Activated CD8-positive, alpha-beta memory T cell treated with anti-CD3 and anti-CD28 coated beads, Interleukin-2, amount 50 U/mL, for 1 hour (primary cell): ENCODE data around the gene ROBO1.

Experiments
- DNase-seq: peaks from one replicate; pipeline ENCODE4 v3.0.0-alpha.2; 2020; ENCODE audit errors: extremely low read depth

The ROBO1 gene

DNA sequence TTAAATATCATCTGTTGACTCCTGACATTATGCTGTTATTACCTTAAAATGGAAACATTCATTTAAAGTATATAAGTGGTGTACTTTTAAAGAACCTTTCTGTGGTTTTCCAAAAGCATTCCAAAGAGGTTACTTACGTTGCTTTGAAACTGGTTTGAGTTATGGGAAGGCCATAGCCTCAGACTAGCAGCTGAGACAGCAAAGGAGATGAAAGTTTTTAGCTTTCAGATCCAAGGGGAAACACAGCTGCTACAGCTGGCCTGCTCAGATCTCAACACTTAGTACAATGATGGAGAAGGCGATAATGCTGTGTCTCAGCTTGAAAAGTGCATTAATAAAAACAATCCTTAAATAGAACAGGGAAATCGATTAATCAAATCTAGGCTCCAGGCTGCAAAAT lies 921.1 kb downstream of the ROBO1 start:
- DNase-seq, result no peak

DNA sequence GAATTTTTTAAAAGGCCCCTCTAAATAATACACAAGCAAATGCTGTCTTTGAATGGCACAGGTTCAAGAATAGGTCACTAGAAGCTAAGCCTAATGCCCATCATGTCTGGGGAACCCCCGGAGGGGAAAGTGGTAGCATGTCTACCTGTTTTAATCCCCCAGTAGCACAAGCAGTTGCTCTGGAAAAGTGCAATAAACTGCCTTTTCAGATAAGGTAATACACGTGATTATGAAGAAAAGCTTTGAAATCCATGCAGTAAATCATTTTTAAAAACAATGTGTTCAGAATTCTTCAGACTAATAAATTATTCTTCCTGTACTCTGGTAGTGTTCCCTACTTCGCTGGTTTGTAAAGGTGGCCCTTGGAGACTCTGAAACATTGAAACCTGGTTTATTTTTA lies 922.2 kb downstream of the ROBO1 start:
- no peak for DNase-seq

DNA sequence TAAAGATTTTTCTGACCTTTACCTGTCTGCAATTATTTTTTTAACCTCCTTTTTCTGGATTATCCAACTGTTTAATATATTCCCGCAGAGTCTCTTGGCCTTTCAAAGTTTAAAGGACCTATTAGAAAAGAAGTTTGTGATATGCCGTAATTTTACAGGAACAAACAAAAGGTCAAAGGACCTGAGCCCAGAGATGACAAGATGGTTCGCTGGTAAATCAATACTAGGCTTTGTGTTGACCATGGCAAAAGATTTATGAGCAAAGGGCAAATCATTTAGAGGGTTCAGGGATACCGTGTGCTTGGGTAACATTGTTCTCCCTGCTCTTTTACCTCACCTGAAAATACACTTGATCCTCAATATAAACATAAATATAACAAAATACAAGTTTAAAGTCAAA lies 923.5 kb downstream of the ROBO1 start:
- DNase-seq, result no peak

GRCh38 chr3:78839693-78840092 lies 928.1 kb downstream of the ROBO1 start:
- DNase-seq, result no peak

DNA sequence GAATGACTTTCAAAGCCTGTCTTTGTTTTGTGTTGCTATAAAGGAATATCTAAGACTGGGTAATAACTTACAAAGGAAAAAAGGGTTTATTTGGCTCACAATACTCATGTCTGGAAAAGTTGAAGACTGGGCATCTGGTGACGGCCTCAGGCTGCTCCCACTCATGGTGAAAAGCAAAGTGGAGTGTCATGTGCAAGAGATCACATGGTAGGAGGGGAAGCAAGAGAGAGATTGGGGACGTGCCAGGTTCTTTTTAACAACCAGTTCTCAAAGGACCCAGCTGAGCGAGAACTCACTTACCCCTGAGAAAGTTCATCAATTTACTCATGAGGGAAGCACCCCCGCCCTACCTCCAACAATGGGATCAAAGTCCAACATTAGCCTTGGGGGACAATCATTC lies 929.4 kb downstream of the ROBO1 start:
- no peak for DNase-seq

DNA sequence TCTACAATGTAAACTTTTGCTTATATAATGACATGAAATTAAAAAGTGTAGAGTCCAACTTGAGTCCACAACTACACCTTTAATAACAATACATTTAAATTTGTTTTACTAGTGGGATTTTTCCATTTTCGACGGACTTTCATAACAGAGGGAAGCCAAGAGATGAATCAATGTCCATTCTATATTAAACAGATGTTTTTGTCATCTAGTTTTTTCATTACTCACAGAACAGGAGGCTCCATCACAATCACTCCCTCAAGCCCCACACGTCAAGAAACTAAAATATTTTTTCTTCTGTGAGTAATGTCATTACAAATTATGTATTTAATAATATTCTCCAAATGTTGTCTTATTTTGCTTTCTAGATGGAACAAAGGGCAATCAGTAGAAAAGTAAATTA lies 932.9 kb downstream of the ROBO1 start:
- no peak for DNase-seq

- no peak for DNase-seq
These were observed 935.0 kb downstream of the ROBO1 start for GRCh38 chr3:78832785-78833204.

GRCh38 chr3:78831446-78831972 lies 936.3 kb downstream of the ROBO1 start:
- no peak for DNase-seq

GRCh38 chr3:78830470-78830869 lies 937.3 kb downstream of the ROBO1 start:
- no peak for DNase-seq

DNA sequence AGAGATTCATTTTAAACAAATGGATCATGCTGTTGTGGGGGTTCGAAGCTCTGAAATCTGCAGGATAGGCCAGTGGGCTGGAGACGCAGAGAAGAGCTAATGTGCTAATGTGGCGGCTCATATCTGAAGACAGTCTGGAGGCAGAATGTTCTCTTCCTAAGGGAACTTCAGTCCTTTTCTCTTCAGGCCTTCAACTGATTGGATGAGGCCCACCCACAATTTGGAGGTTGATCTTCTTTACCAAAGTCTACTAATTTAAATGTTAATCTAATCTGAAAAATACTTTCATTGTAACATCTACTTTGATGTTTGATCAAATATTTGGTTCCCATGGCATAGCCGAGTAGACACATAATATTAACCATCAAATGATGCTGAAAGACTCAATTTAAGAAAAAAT lies 940.2 kb downstream of the ROBO1 start:
- DNase-seq, result no peak

GRCh38 chr3:78825858-78826215 lies 942.0 kb downstream of the ROBO1 start:
- DNase-seq, result no peak

GRCh38 chr3:78825118-78825857 lies 942.5 kb downstream of the ROBO1 start:
- DNase-seq, result no peak

DNA sequence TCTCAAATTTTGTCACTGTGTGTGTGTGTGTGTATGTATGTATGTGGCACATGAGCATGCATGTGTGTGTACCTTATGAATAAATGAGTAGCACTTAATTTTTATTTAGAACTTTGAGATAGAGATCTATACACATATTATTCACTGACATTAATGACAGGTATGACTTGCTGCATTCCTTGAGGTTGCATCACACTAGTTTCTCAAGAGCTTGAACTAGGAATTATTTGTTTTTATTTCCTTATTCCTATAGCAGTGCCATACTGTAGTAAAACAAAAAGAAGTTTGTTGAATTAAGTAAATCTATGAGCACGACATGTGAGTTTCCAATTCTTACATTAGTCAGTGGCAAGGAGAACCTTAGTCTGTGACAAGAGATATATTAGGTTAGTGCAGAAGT lies 943.9 kb downstream of the ROBO1 start:
- DNase-seq, result no peak

GRCh38 chr3:78823434-78823833 lies 944.4 kb downstream of the ROBO1 start:
- DNase-seq, result no peak

DNA sequence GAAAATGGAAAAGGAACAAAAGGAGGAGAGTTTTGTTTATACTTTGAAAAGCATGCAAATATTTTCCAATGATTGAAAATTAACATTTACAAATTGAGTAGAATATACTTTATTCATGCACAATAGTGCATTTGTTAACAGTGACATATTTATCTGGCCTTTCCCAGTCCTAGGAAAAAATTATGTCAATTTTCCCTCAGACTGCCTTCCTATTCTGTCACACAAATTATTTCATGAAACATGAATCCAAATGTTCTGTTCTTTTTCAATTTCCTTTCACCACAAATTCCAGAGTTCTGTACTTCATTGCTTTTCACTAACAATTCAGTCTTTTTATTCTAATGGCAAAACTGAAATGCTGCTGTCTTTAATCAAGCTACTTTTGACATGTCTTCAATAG lies 945.1 kb downstream of the ROBO1 start:
- DNase-seq, result no peak

GRCh38 chr3:78820542-78820941 lies 947.3 kb downstream of the ROBO1 start:
- no peak for DNase-seq

DNA sequence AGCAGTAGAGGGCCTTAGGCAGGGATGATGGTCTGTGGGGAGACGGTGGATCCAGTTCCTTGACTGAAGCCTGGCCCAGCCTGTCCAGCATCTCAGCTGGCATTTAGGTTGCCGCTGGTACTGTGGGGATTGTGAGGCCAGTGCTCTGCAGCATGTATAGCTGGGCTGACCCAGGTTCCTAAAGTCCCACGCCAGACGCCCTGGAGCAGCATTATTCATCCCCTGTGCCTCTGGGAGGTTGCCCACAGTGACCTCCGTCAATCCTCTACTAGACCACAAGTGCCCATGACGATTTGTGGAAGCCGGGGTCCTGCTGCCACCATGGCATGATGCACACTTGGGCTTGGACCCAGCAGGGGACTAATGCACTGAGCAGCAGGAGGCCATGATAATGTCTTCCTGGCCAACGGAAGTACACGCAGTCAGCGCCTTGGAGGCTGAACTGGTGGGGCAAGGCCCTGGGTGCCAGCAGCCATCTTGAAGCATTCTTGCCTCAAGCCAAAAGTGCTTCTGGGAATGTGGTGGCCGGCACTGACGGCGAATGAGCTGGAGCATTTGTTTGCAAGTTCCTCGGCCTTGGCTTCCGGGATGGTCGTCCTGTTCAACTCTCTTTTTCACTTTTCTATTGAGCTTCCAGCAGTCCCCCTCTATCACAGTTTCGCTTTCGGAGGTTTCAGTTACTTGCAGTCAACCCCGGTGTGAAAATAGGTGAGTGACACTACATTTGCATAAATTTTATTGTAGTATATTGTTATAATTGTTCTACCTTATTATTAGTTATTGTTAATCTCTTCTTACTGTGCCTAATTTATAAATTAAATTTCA lies 949.4 kb downstream of the ROBO1 start:
- no peak for DNase-seq

- DNase-seq, result no peak
These were observed 952.8 kb downstream of the ROBO1 start for GRCh38 chr3:78814893-78815562.

DNA sequence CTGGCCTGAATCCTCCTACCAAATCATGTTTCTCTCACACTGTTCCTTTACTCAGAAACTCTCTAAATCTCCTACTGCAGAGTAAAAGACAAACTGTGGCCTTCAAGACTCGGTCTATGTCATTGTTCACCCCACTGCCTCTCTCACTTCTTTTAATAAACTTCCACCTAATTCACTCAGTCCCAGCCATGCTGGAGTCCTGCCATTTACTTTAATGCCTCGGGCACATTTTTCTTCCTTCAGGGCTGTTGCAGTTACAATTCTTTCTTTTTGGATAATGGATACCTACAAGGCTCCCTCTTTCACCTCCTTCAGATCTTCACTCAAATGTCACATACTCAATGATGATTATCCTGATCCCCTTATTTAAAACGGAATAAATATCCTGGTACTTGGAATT lies 955.6 kb downstream of the ROBO1 start:
- no peak for DNase-seq

DNA sequence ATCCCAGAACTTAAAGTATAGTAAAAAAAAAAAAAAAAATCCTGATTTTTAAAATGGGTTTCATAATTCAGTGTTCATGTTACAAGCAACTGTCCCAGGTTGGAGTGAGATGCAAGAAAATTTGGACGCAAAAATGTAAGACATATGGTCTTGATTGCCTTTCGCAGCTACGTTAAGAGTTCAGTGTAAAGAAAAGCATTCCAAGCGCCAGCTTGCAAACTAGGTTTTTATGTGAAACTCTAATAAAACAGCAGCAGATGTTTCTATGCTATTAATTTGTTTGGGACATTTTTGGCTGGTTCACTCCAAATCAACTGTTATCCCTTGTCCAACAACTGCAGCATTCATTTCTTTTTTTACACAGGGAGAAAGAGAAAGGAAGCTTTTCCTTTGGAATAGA lies 957.8 kb downstream of the ROBO1 start:
- DNase-seq, result no peak

DNA sequence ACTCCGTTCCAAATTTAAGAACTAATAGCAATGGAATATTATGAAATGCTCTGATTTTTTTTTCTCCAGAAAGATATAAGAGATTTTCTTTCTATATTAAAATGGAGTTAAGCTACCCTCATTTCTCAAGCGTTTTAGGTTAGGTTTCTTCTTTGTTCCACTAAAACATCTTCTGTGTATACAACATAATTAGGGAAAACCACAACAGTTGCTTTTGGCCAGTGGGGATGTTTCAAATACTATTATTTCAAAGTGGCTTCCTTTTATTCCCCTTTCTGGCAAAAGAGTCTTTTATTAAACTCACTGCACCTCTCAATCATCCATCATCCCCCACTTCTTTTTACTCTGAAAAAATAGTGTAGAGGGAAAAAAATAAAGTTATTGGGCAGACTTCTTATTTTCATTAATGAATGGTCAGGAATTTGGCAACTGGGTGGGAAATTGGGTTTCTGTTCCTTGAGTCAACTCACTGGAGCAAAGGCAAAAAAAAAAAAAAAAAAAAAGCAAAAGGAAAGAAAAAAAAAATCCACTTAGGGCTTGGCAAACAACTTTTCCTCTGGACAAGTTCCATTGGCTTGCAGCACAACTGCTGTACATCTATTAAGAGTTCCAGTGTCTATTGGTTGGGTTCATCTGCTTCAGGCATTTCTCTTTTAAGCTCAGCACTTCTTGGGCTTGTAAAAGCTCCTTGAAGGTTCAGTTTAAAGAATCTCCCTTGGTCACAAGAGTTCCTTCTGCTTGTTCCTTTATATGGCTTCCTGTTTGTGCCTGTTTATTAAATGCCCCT lies 963.4 kb downstream of the ROBO1 start:
- DNase-seq, result no peak

GRCh38 chr3:78802562-78802930 lies 965.3 kb downstream of the ROBO1 start:
- DNase-seq, result no peak
